ENCODE data around the gene CEP57L1. TPM values are rescaled to one million over a fixed set of nuclear protein-coding genes. Genes with fewer than 3 reads are reported as not detected.

Gene CEP57L1
- total and polyA plus RNA-seq, 9 of the 15 experiments (the other 6 are each of a cell fraction or from before 2014, with no cell fraction given): 39.4 to 88.6 (median 61.8) TPM

- Histone ChIP-seq H2AFZ (ENCODE audit: low read depth, low read length) (no peak overlapping the region), H3K4me1 (replicated peaks in 1 of 2; ENCODE audit: control insufficient read depth in 2 of 2, insufficient read depth in 2 of 2, low read length in 2 of 2) (peaks cover 4 to 5% of the 10 kb centered on the region in 2 experiments; a peak in 3 of 5 replicates), H3K4me2 (ENCODE audit: insufficient read depth, low read length) (no peak overlapping the region), H4K20me1 (replicated peaks; ENCODE audit: control insufficient read depth, insufficient read depth, low read length) (0 out of 2 replicates have a peak, but pooled peaks cover 3% of the 10 kb centered on the region), H3K36me3 (ENCODE audit: control insufficient read depth, insufficient read depth, low read length) (no peaks in the 10 kb centered on the region; the same call in 2 of the 3 replicates), H3K9me1 (ENCODE audit: control insufficient read depth, insufficient read depth, low read length) (no peaks in the 10 kb centered on the region), H3K4me3 (no peak overlapping the region), H3K9me3 (replicated peaks; ENCODE audit: control insufficient read depth, insufficient read depth, low read depth, low read length) (no peaks in the 10 kb centered on the region), H3K9ac (ENCODE audit: insufficient read depth in 1 of 2, low read depth in 2 of 2, low read length in 2 of 2) (no peak overlapping the region), H3K27me3 (ENCODE audit: control insufficient read depth in 2 of 2, insufficient read depth in 2 of 2, low read length in 2 of 2) (no peaks in the 10 kb centered on the region), H3K27ac (ENCODE audit: extremely low read depth, low read depth, low read length) (no peak overlapping the region), H3K79me2 (ENCODE audit: control insufficient read depth, insufficient read depth, low read length) (peaks cover 92% of the 10 kb centered on the region)
- intact Hi-C loops (cut with micrococcal nuclease): no loop called here
- BruUV-seq (replicated peaks): no TSS peak
- ChIA-PET POLR2A (interaction anchor here (1.8 to 1.9 kb wide), 2 partner anchors 12 to 22 kb away, joined by 4 to 7 read pairs; partner anchors contain the start of genes CEP57L1 and SESN1), CTCF (ENCODE audit: low intra/inter-chr PET ratio) (no interaction called here)
- WGBS (ENCODE audit: insufficient coverage, low coverage, missing lambda C conversion rate): 75% methylated on average over 5 of the region's 5 CpGs
- DNase-seq (ENCODE audit: extremely low read depth in 1 of 4, low spot score in 3 of 4): no peak
- ATAC-seq: peak; percentile 14; the same call in 1 of the 3 replicates
- TF ChIP-seq ZNF778 (CRISPR knock-in tag; IDR thresholded peaks at IDR 0.05) (no peak), DLX4 (CRISPR knock-in tag; IDR thresholded peaks at IDR 0.05) (no peak), SOX6 (IDR thresholded peaks at IDR 0.05) (no peak), HDAC2 (IDR thresholded peaks at IDR 0.05) (no peak), CEBPB (tag; IDR thresholded peaks at IDR 0.05) (0 out of 2 replicates have a peak, but pooled peaks have one; percentile 30), SPI1 (IDR thresholded peaks at IDR 0.05; ENCODE audit: borderline replicate concordance, low read depth, low read length) (0 out of 2 replicates have a peak, but pooled peaks have one; percentile 15)
- no peak for FAIRE-seq
- in situ Hi-C loops (cut with MboI): no loop called here
Observed at GRCh38 chr6:109117346-109118035, 22.2 kb downstream of the CEP57L1 start.
